ENCODE measurements around the gene VPS37C. TPM values are rescaled to one million over a fixed set of nuclear protein-coding genes. Genes with fewer than 3 reads are reported as not detected.

The VPS37C gene
- total and polyA plus RNA-seq, 10 of the 15 experiments (the other 5 are each of a cell fraction or from before 2014, with no cell fraction given) = 0.39 to 16.5 (median 7.8) TPM

- Histone ChIP-seq H3K9me3 (replicated peaks; ENCODE audit: control insufficient read depth, insufficient read depth, low read length) (peaks cover 3% of the 10 kb centered on the region; the same call in 2 of the 3 replicates), H3K9ac (ENCODE audit: control insufficient read depth, insufficient read depth, low read length) (no peak overlapping the region), H3K4me3 (no peak overlapping the region), H3K4me1 (ENCODE audit: control insufficient read depth, insufficient read depth, low read length) (no peaks in the 10 kb centered on the region), H4K20me1 (ENCODE audit: control insufficient read depth, insufficient read depth) (no peaks in the 10 kb centered on the region), H3K27ac (ENCODE audit: control insufficient read depth, insufficient read depth) (no peak overlapping the region), H3K36me3 (ENCODE audit: control insufficient read depth in 2 of 2, insufficient read depth in 2 of 2, low read length in 1 of 2) (no peaks in the 10 kb centered on the region), H3K4me2 (ENCODE audit: control insufficient read depth, insufficient read depth) (no peak overlapping the region), H3K27me3 (replicated peaks in 1 of 2; ENCODE audit: control insufficient read depth in 2 of 2, insufficient read depth in 2 of 2, low read length in 1 of 2) (no peaks in the 10 kb centered on the region), H2AFZ (ENCODE audit: control insufficient read depth, low read depth, low read length) (no peak overlapping the region), H3K79me2 (ENCODE audit: control insufficient read depth, insufficient read depth, low read length) (no peaks in the 10 kb centered on the region)
- no TSS peak for BruUV-seq (replicated peaks)
- 31% methylated on average over 6 of the region's 6 CpGs for WGBS (ENCODE audit: insufficient coverage, insufficient replicate concordance, low lambda C conversion rate, missing lambda C conversion rate)
- SMC1A ChIA-PET (ENCODE audit: uncharacterized antibody, unreplicated experiment) = no interaction called here
- RAD21 ChIA-PET (ENCODE audit: unreplicated experiment) = no interaction called here
- POLR2A ChIA-PET = no interaction called here
- in situ Hi-C loops (cut with MboI) (no loop called here), intact Hi-C loops (cut with micrococcal nuclease; ENCODE audit: unreplicated experiment) (no loop called here)
- ATAC-seq (no peak), DNase-seq (ENCODE audit: low read depth, low spot score) (no peak), FAIRE-seq (no peak)
- CTCF ChIA-PET = no interaction called here
- TF ChIP-seq E2F4 (IDR thresholded peaks at IDR 0.05; ENCODE audit: low read depth, low read length) = no peak
- no peak for TF ChIP-seq STAT3 (IDR thresholded peaks at IDR 0.05; ENCODE audit: low read depth, low read length)
Observed at GRCh38 chr11:61198361-61198760, 37.1 kb upstream of the VPS37C start.

GRCh38 chr11:61195719-61196118, 34.5 kb upstream of the VPS37C start:
- DNase-seq (ENCODE audit: low read depth, low spot score) (no peak), ATAC-seq (no peak), FAIRE-seq (no peak)
- Histone ChIP-seq H3K4me3 (no peak overlapping the region), H3K4me1 (ENCODE audit: control insufficient read depth, insufficient read depth, low read length) (no peaks in the 10 kb centered on the region), H3K9me3 (replicated peaks; ENCODE audit: control insufficient read depth, insufficient read depth, low read length) (peaks cover 3% of the 10 kb centered on the region; the same call in 2 of the 3 replicates), H3K79me2 (ENCODE audit: control insufficient read depth, insufficient read depth, low read length) (no peaks in the 10 kb centered on the region), H4K20me1 (ENCODE audit: control insufficient read depth, insufficient read depth) (no peaks in the 10 kb centered on the region), H3K9ac (ENCODE audit: control insufficient read depth, insufficient read depth, low read length) (no peak overlapping the region), H3K27ac (ENCODE audit: control insufficient read depth, insufficient read depth) (no peak overlapping the region), H2AFZ (ENCODE audit: control insufficient read depth, low read depth, low read length) (no peak overlapping the region), H3K36me3 (ENCODE audit: control insufficient read depth in 2 of 2, insufficient read depth in 2 of 2, low read length in 1 of 2) (no peaks in the 10 kb centered on the region), H3K27me3 (replicated peaks in 1 of 2; ENCODE audit: control insufficient read depth in 2 of 2, insufficient read depth in 2 of 2, low read length in 1 of 2) (no peaks in the 10 kb centered on the region), H3K4me2 (ENCODE audit: control insufficient read depth, insufficient read depth) (no peak overlapping the region)
- TF ChIP-seq FOXM1 (IDR thresholded peaks at IDR 0.05; ENCODE audit: low read depth, low read length) (no peak), WRNIP1 (IDR thresholded peaks at IDR 0.05; ENCODE audit: borderline replicate concordance, low read depth, low read length) (no peak), ZNF207 (IDR thresholded peaks at IDR 0.05; ENCODE audit: borderline replicate concordance) (no peak), CHD2 (IDR thresholded peaks at IDR 0.05; ENCODE audit: borderline replicate concordance, low read depth, low read length) (no peak), ETV6 (conservative IDR thresholded peaks at IDR 0.05 in 1 of 2, IDR thresholded peaks at IDR 0.05 in 1 of 2; ENCODE audit: borderline replicate concordance in 1 of 2, low read depth in 1 of 2) (no peak), SRF (IDR thresholded peaks at IDR 0.05; ENCODE audit: low read depth in 2 of 2, low read length in 2 of 2) (no peak), ESRRA (IDR thresholded peaks at IDR 0.05; ENCODE audit: low read length) (no peak), BMI1 (IDR thresholded peaks at IDR 0.05; ENCODE audit: borderline replicate concordance) (no peak), E2F4 (IDR thresholded peaks at IDR 0.05; ENCODE audit: low read depth, low read length) (no peak)
- WGBS (ENCODE audit: insufficient coverage, insufficient replicate concordance, low lambda C conversion rate, missing lambda C conversion rate) = 51% methylated on average over 7 of the region's 7 CpGs
- BruUV-seq (replicated peaks) = no TSS peak
- RAD21 ChIA-PET (ENCODE audit: unreplicated experiment) = no interaction called here
- POLR2A ChIA-PET = no interaction called here
- CTCF ChIA-PET = interaction anchor here (1.0 to 1.9 kb wide), 2 partner anchors 9 to 75 kb away, joined by 4 to 8 read pairs; no protein-coding TSS in a partner anchor
- SMC1A ChIA-PET (ENCODE audit: uncharacterized antibody, unreplicated experiment) = interaction anchor here (0.8 to 2.1 kb wide), 2 partner anchors 56 to 250 kb away, joined by 3 to 4 read pairs; no protein-coding TSS in a partner anchor
- intact Hi-C loops (cut with micrococcal nuclease; ENCODE audit: unreplicated experiment) (no loop called here), in situ Hi-C loops (cut with MboI) (no loop called here)

Measured in GM12878 (cell line).